H9 (cell line): Measurements from ENCODE around the gene ZNF730. TPM values are rescaled to one million over a fixed set of nuclear protein-coding genes. Genes with fewer than 3 reads are reported as not detected.
"Not testable (repeated sequence)": the region's sequence is repeated elsewhere in the genome, so short reads cannot be mapped to it uniquely, and the experiment has no call there.

ENCODE experiments used
- DNase-seq: peaks from one replicate; pipeline ENCODE4 v3.0.0-alpha.2; 2017
- H2AFZ ChIP-seq: one replicate; pipeline ENCODE4 v1.6.1; 2013; ENCODE audit warnings: mild to moderate bottlenecking, low read length, control low read depth, moderate library complexity
- H2AK5ac ChIP-seq: 2 replicates; pipeline ENCODE4 v1.6.1; 2013; ENCODE audit warnings: low read length, control low read depth, mixed read lengths; ENCODE audit not compliant: insufficient read length
- H2BK120ac ChIP-seq: one replicate; pipeline ENCODE4 v1.6.1; 2013; ENCODE audit warnings: low read depth, mild to moderate bottlenecking, low read length, control low read depth, inconsistent platforms; ENCODE audit not compliant: poor library complexity, severe bottlenecking
- H2BK12ac ChIP-seq: 2 replicates; pipeline ENCODE4 v1.6.1; 2013; ENCODE audit warnings: low read length, control low read depth, mixed read lengths, low read depth; ENCODE audit not compliant: insufficient read length
- H2BK15ac ChIP-seq: 2 replicates; pipeline ENCODE4 v1.6.1; 2013; ENCODE audit warnings: low read depth, low read length, control low read depth
- H2BK20ac ChIP-seq: one replicate; pipeline ENCODE4 v1.6.1; 2013; ENCODE audit warnings: low read depth, mild to moderate bottlenecking, low read length, control low read depth, inconsistent platforms; ENCODE audit not compliant: poor library complexity, severe bottlenecking
- H2BK5ac ChIP-seq: 2 replicates; pipeline ENCODE4 v1.6.1; 2013; ENCODE audit warnings: low read length, control low read depth, mixed read lengths; ENCODE audit not compliant: insufficient read length
- H3K14ac ChIP-seq: 2 replicates; pipeline ENCODE4 v1.6.1; 2013; ENCODE audit warnings: low read length, control low read depth; ENCODE audit not compliant: insufficient read depth
- H3K18ac ChIP-seq: 2 replicates; pipeline ENCODE4 v1.6.1; 2013; ENCODE audit warnings: low read depth, mild to moderate bottlenecking, mixed read lengths, low read length, control low read depth; ENCODE audit not compliant: insufficient read length
- H3K23ac ChIP-seq: 2 replicates; pipeline ENCODE4 v1.6.1; 2013; ENCODE audit warnings: low read length, control low read depth, mixed read lengths, low read depth; ENCODE audit not compliant: insufficient read length
- H3K23me2 ChIP-seq: 2 replicates; pipeline ENCODE4 v1.6.1; 2013; ENCODE audit warnings: low read depth, mild to moderate bottlenecking, mixed read lengths, low read length, control low read depth; ENCODE audit not compliant: insufficient read length, poor library complexity, severe bottlenecking
- H3K27ac ChIP-seq: 2 replicates; pipeline ENCODE4 v1.5.1; 2013; ENCODE audit warnings: low read length, control low read depth, mixed read lengths, low read depth; ENCODE audit not compliant: insufficient read length
- H3K27me3 ChIP-seq: 2 replicates; pipeline ENCODE4 v1.6.1; 2013; ENCODE audit warnings: low read length, control low read depth, inconsistent platforms; ENCODE audit not compliant: insufficient read depth
- H3K4ac ChIP-seq: 2 replicates; pipeline ENCODE4 v1.6.1; 2013; ENCODE audit warnings: low read depth, mild to moderate bottlenecking, control low read depth, inconsistent platforms, low read length, moderate library complexity
- H3K4me1 ChIP-seq: 2 replicates; pipeline ENCODE4 v1.6.1; 2013; ENCODE audit warnings: low read length, control low read depth, inconsistent platforms; ENCODE audit not compliant: insufficient read depth
- H3K4me2 ChIP-seq: 2 replicates; pipeline ENCODE4 v1.6.1; 2013; ENCODE audit warnings: low read length, control low read depth, mixed read lengths; ENCODE audit not compliant: insufficient read length, insufficient read depth
- H3K56ac ChIP-seq: 2 replicates; pipeline ENCODE4 v1.6.1; 2013; ENCODE audit warnings: low read depth, mild to moderate bottlenecking, mixed read lengths, low read length, control low read depth; ENCODE audit not compliant: insufficient read length
- H3K79me1 ChIP-seq: 2 replicates; pipeline ENCODE4 v1.6.1; 2013; ENCODE audit warnings: low read depth, mild to moderate bottlenecking, moderate library complexity, low read length, control low read depth, inconsistent platforms; ENCODE audit not compliant: insufficient read depth, poor library complexity, severe bottlenecking
- H3K79me2 ChIP-seq: 2 replicates; pipeline ENCODE4 v1.6.1; 2013; ENCODE audit warnings: low read length, control low read depth, inconsistent platforms; ENCODE audit not compliant: insufficient read depth
- H3K9ac ChIP-seq: 2 replicates; pipeline ENCODE4 v1.6.1; 2013; ENCODE audit warnings: low read length, control low read depth, mixed read lengths; ENCODE audit not compliant: insufficient read length; ENCODE audit errors: extremely low read depth
- H3K9me3 ChIP-seq: one replicate; pipeline ENCODE4 v1.6.1; 2013; ENCODE audit warnings: low read depth, low read length, inconsistent platforms; ENCODE audit not compliant: control insufficient read depth
- H3T11ph ChIP-seq: one replicate; pipeline ENCODE4 v1.6.1; 2013; ENCODE audit warnings: mild to moderate bottlenecking, low read length, control low read depth, inconsistent platforms
- H4K20me1 ChIP-seq: one replicate; pipeline ENCODE4 v1.6.1; 2013; ENCODE audit not compliant: control insufficient read depth, insufficient read length, insufficient read depth
- H4K5ac ChIP-seq: 2 replicates; pipeline ENCODE4 v1.6.1; 2013; ENCODE audit warnings: low read depth, mild to moderate bottlenecking, mixed read lengths, low read length, control low read depth; ENCODE audit not compliant: insufficient read length
- H4K8ac ChIP-seq: replicated peaks from 2 replicates; pipeline ENCODE4 v1.6.1; 2013; ENCODE audit warnings: low read length, control low read depth, mixed read lengths, low read depth; ENCODE audit not compliant: insufficient read length
- H4K91ac ChIP-seq: 2 replicates; pipeline ENCODE4 v1.6.1; 2013; ENCODE audit warnings: low read depth, mild to moderate bottlenecking, moderate library complexity, mixed read lengths, low read length, control low read depth; ENCODE audit not compliant: insufficient read length
- H3K27ac Mint-ChIP-seq, 3 experiments: 2 replicates in 2 of 3; 3 replicates in 1 of 3; pipeline ENCODE4 v1.8.0; 2020 to 2021; ENCODE audit warnings: mixed read lengths in 3 of 3, mild to moderate bottlenecking in 1 of 3, moderate library complexity in 1 of 3
- H3K27me3 Mint-ChIP-seq: 2 replicates; pipeline ENCODE4 v1.8.0; 2021; ENCODE audit warnings: low read depth, mild to moderate bottlenecking, moderate library complexity, mixed read lengths
- H3K36me3 Mint-ChIP-seq, 3 experiments: 2 replicates in 2 of 3; 3 replicates in 1 of 3; pipeline ENCODE4 v1.8.0; 2020 to 2021; ENCODE audit warnings: low read depth in 3 of 3, mixed read lengths in 3 of 3; ENCODE audit not compliant: insufficient read depth in 1 of 3
- H3K4me1 Mint-ChIP-seq, 2 experiments: 2 replicates each; pipeline ENCODE4 v1.8.0; 2020; ENCODE audit warnings: mixed read lengths in 2 of 2
- H3K4me3 Mint-ChIP-seq, 2 experiments: 2 replicates in 1 of 2; 3 replicates in 1 of 2; pipeline ENCODE4 v1.8.0; 2020 to 2021; ENCODE audit warnings: mild to moderate bottlenecking in 2 of 2, mixed read lengths in 2 of 2, moderate library complexity in 1 of 2
- H3K9me3 Mint-ChIP-seq, 2 experiments: 2 replicates in 1 of 2; 3 replicates in 1 of 2; pipeline ENCODE4 v1.8.0; 2020; ENCODE audit warnings: mild to moderate bottlenecking in 2 of 2, mixed read lengths in 2 of 2, moderate library complexity in 1 of 2
- WGBS: extraction: QIAGEN DNeasy Blood & Tissue Kit; methylation state at CpG from one replicate; pipeline ENCODE4 v1.1.7; 2013; ENCODE audit warnings: missing lambda C conversion rate, low lambda C conversion rate, mixed read lengths; ENCODE audit not compliant: insufficient read length; ENCODE audit errors: extremely low coverage; 5-methylcytosine and 5-hydroxymethylcytosine counted together
- total RNA-seq: library from RNA; stranded (reverse); gene quantifications from 2 replicates; pipeline ENCODE4 v1.2.1, GENCODE V29; 2021
- TF ChIP-seq, protein P1 (sequence below): fragments of 200-600 bp; sonication (generic); conservative IDR thresholded peaks from 3 replicates; pipeline ENCODE4 v1.8.0; 2021; ENCODE audit warnings: antibody characterized with exemption, mild to moderate bottlenecking

Gene ZNF730
- total RNA-seq, 1 experiment from 2014 or later = 19.7 TPM

DNA sequence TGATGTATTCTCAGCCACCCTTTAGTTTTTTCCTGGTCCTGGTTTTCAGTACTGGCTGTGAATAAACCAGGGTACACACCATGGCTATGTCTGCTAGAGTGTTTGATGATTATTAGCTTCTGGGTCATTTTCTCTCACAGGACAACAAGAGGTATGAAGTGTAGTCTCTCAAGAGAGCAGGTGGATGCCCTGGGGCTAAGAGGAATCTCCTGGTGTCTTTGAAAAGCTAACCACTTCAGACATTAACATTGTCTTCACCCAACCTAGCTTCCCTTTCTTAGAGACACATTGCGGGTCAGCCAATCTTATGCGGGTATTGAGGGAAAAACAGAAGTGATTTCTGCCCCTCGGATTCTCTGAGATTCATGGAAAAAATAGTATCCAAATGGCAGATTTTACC is 1.6 kb downstream of the ZNF730 start:
- H3K36me3 Mint-ChIP-seq = peaks cover 29 to 41% (median 41%) of the 10 kb centered on the region in 3 experiments
- no CpG with 5 or more reads among the region's 3 CpGs for WGBS
- H4K91ac ChIP-seq = no peak overlapping the region
- H2BK20ac ChIP-seq = no peak overlapping the region
- H3K14ac ChIP-seq = no peak overlapping the region
- peaks cover 3% of the 10 kb centered on the region for H3K79me1 ChIP-seq
- peaks cover 6 to 30% of the 10 kb centered on the region in 2 experiments; a peak in 4 of 5 replicates for H3K9me3 Mint-ChIP-seq
- H2BK12ac ChIP-seq = no peak overlapping the region
- no peak overlapping the region for H2AFZ ChIP-seq
- H3K79me2 ChIP-seq = no peaks in the 10 kb centered on the region
- H3K27ac Mint-ChIP-seq = peak overlapping the region in 1 of 3 experiments; percentile 67; a peak in 2 of 7 replicates
- no peak overlapping the region for H2BK5ac ChIP-seq
- H3K27me3 Mint-ChIP-seq = no peaks in the 10 kb centered on the region
- H3K4me3 Mint-ChIP-seq = peak overlapping the region; percentile 90 to 94
- H3K27me3 ChIP-seq = no peaks in the 10 kb centered on the region
- no peak overlapping the region for H3K4ac ChIP-seq
- peaks cover 16 to 18% of the 10 kb centered on the region in 2 experiments for H3K4me1 Mint-ChIP-seq
- no peak overlapping the region for H2BK120ac ChIP-seq
- H4K5ac ChIP-seq = no peak overlapping the region
- peak overlapping the region; percentile 81 for H3K4me2 ChIP-seq
- H3K27ac ChIP-seq = no peak overlapping the region
- no peak overlapping the region for H3K56ac ChIP-seq
- no peak overlapping the region for H2AK5ac ChIP-seq
- H3K18ac ChIP-seq = no peak overlapping the region
- no peak overlapping the region for H2BK15ac ChIP-seq
- peaks cover 11% of the 10 kb centered on the region for H3K23me2 ChIP-seq
- H3K9ac ChIP-seq = no peak overlapping the region
- peak; percentile 47 for DNase-seq
- H3K4me1 ChIP-seq = no peaks in the 10 kb centered on the region; the same call in 1 of the 2 replicates
- no peaks in the 10 kb centered on the region for H3K9me3 ChIP-seq
- H3K23ac ChIP-seq = no peak overlapping the region
- H3T11ph ChIP-seq = no peak overlapping the region
- H4K8ac ChIP-seq = no peak overlapping the region
- no peaks in the 10 kb centered on the region for H4K20me1 ChIP-seq
- TF ChIP-seq, protein P1, sequence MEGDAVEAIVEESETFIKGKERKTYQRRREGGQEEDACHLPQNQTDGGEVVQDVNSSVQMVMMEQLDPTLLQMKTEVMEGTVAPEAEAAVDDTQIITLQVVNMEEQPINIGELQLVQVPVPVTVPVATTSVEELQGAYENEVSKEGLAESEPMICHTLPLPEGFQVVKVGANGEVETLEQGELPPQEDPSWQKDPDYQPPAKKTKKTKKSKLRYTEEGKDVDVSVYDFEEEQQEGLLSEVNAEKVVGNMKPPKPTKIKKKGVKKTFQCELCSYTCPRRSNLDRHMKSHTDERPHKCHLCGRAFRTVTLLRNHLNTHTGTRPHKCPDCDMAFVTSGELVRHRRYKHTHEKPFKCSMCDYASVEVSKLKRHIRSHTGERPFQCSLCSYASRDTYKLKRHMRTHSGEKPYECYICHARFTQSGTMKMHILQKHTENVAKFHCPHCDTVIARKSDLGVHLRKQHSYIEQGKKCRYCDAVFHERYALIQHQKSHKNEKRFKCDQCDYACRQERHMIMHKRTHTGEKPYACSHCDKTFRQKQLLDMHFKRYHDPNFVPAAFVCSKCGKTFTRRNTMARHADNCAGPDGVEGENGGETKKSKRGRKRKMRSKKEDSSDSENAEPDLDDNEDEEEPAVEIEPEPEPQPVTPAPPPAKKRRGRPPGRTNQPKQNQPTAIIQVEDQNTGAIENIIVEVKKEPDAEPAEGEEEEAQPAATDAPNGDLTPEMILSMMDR = no peak

DNA sequence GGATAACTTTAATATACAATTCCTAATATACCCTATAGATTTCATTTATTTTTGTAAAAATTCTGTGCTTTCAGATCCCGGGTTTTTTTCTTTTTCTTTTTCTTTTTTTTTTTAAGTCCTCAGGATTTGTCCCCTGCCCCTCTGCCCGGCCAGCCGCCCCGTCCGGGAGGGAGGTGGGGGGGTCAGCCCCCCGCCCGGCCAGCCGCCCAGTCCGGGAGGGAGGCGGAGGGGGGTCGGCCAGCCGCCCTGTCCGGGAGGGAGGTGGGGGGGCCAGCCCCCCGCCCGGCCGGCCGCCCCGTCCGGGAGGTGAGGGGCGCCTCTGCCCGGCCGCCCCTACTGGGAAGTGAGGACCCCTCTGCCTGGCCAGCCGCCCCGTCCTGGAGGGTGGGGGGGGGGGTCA is 17.4 kb downstream of the ZNF730 start:
- H4K91ac ChIP-seq, H4K5ac ChIP-seq, H2BK20ac ChIP-seq, H3K56ac ChIP-seq, H3K23ac ChIP-seq, H2BK15ac ChIP-seq, H3K18ac ChIP-seq, H3K79me1 ChIP-seq, H3K27ac Mint-ChIP-seq, H3K14ac ChIP-seq, H2AFZ ChIP-seq, H3K4me2 ChIP-seq, H2BK120ac ChIP-seq, H3K4ac ChIP-seq, DNase-seq, H2BK12ac ChIP-seq, H4K20me1 ChIP-seq, H2BK5ac ChIP-seq, H3K27me3 Mint-ChIP-seq, H3K79me2 ChIP-seq, H3T11ph ChIP-seq, H3K9ac ChIP-seq, H3K23me2 ChIP-seq, H3K4me1 Mint-ChIP-seq, H3K27me3 ChIP-seq, H2AK5ac ChIP-seq, H3K27ac ChIP-seq, H3K9me3 ChIP-seq, H3K4me3 Mint-ChIP-seq, H4K8ac ChIP-seq, H3K4me1 ChIP-seq: not testable (repeated sequence)
- no CpG with 5 or more reads among the region's 24 CpGs for WGBS
- Mint-ChIP-seq H3K9me3 (peaks cover 34 to 60% of the 10 kb centered on the region in 2 experiments), H3K36me3 (peaks cover 36 to 51% (median 51%) of the 10 kb centered on the region in 3 experiments)
